ENCODE measurements around the gene RMDN3.

GRCh38 chr15:40750885-40751284 lies 4.2 kb downstream of the RMDN3 start:
- TF ChIP-seq CTCF (IDR thresholded peaks at IDR 0.05): no peak
- TF ChIP-seq EP300 (IDR thresholded peaks at IDR 0.05): no peak
- TF ChIP-seq POLR2AphosphoS5 (IDR thresholded peaks at IDR 0.05): no peak
- no peak for TF ChIP-seq POLR2A (IDR thresholded peaks at IDR 0.05)
